CD4-positive, alpha-beta T cell treated with Interleukin-1 beta for 1 hour (primary cell): Measurements from ENCODE around the gene OSBPL6.
"Not testable (repeated sequence)": the region's sequence is repeated elsewhere in the genome, so short reads cannot be mapped to it uniquely, and the experiment has no call there.

Experiments
- DNase-seq, 2 donors: peaks; one replicate each; pipeline ENCODE4 v3.0.0-alpha.2; 2020 to 2022

Gene OSBPL6

DNA sequence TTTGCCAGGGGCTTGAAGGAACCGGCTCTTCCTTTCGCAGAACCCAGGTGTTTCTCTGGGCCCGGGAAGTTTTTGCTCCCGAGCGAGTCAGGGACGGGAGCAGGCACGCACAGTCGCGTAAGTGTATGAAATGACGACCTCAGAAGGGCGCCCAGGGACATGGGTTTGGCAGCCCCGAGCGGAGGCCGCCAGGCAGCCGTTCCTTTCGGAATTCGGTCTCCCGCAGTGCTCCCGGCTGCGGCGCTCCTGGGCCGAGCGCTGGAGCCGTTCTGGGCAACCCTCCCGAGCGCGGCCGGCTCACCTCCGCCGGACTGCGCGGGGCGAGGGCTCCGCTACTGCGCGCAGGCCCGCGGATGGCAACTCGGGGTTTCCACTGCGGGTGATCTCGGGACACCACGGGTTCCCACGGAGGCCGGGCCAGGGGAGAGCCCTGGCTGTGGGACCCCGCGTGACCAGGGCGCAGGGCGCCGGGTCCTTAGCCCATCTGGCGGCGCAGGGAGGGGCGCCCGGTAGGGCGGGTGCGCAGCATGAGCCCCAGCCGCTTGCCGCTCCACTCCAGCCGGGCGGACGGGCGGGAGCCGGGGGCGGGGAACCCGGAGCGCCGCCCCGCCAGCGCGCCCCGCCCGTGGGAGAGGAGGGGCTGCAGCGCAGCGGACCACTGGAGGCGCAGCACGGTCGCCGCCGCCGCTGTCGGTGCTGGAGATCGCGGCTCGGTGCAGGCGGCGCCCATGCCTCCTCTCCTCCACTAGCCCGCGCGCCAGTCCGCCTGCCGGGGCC is at the start of gene OSBPL6:
Gene OSBPL6, plus strand, starts transcription at position 690 of the 777 bp plus-strand sequence. CDS start 111,673 bp downstream, outside the sequence.
- DNase-seq = peak; percentile 51 to 52

DNA sequence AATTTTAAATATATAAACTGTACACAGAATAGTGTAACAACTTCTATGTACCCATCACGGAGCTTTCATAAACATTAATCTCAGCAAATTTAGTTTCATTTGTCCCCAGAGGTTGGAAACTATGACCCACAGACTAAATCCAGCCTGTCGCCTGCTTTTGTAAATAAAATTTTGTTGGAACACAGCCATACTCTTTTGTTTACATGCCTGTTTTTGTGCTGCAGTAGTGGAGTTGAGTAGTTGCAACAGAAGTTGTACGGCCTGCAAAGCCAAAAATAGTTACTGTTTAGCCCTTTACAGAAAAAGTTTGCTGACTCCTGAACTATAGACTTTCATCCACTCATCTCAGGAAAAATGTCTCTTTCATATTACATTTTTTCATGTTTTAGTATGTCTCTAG is 42.3 kb upstream of the OSBPL6 start:
- DNase-seq = no peak

DNA sequence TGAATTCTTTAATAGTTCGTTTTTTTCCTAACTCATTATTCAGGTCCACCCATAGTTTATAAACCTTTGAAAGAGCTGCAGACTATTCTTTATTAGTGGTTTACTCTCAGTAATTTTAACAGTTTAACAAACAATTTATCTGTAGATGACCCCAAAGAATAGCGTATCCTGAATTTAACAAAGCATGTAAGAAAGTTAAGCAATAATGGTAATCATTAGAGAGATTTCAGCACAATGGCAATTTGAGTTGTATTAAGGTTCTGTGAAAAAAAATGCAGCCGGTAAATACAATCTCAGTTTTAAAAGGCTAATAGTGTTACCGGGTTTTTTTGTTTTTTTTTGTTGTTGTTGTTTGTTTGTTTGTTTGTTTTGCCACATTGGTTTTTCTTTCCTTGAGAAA is 41.8 kb upstream of the OSBPL6 start:
- no peak for DNase-seq

DNA sequence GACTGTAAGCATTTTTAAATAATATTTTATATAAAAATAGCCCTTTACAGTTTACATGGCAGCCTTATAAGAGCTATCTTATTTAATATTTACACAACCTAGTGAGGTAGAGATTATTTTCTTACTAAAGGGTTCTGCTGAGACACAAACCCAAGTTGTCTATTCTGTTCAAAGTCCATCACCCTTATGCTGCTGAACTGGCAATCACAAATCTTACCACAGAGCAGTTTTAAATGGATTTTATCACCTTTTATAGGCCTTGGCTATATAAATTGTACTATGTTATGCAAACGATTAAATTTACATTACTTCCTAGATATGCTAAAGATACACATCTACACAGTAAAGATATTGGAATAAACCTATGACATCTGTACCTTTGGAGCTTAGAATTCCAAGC is 41.3 kb upstream of the OSBPL6 start:
- DNase-seq = no peak

DNA sequence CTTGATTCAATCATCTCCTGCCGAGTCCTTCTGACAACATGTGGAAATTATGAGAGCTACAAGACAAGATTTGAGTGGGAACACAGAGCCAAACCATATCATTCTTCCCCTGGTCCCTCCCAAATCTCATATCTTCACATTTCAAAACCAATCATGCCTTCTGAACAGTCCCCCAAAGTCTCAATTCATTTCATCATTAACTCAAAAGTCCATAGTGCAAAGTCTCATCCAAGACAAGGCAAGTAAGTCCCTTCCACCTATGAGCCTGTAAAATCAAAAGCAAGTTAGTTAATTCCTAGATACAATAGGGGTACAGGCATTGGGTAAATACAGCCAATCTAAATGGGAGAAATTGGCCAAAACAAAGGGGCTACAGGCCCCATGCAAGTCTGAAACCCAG is 40.4 kb upstream of the OSBPL6 start:
- not testable (repeated sequence) for DNase-seq

DNA sequence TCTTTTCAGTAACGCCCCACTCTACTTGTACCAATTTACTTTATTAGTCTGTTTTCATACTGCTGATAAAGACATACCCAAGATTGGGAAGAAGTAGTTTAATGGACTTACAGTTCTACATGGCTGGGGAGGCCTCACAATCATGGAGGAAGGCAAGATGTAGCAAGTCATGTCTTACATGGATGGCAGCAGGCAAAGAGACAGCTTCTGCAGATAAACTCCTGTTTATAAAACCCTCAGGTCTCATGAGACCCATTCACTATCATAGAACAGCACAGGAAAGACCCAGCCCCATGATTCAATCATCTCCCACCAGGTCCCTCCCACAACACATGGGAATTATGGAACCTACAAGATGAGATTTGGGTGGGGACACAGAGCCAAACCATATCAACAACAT is 38.8 kb upstream of the OSBPL6 start:
- DNase-seq = no peak

GRCh38 chr2:178157574-178157973 is 36.7 kb upstream of the OSBPL6 start:
- no peak for DNase-seq

DNA sequence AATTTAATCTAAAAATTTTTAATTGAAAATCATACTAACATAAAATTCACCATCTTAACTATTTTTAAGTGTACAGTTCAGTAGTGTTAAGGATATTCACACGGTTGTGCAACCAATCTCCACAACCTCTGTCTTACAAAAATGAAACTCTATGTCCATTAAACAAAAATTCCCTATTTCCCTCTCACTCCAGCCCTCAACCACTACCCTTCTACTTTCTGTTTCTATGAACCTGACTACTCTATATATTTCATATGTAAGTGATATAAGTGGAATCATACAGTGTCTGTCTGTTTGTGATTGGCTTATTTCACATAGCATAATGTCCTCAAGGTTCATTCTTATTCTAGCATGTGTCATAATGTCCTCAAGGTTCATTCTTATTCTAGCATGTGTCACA is 34.3 kb upstream of the OSBPL6 start:
- DNase-seq = no peak

- DNase-seq = no peak
These were observed 33.7 kb upstream of the OSBPL6 start for GRCh38 chr2:178160601-178161000.

DNA sequence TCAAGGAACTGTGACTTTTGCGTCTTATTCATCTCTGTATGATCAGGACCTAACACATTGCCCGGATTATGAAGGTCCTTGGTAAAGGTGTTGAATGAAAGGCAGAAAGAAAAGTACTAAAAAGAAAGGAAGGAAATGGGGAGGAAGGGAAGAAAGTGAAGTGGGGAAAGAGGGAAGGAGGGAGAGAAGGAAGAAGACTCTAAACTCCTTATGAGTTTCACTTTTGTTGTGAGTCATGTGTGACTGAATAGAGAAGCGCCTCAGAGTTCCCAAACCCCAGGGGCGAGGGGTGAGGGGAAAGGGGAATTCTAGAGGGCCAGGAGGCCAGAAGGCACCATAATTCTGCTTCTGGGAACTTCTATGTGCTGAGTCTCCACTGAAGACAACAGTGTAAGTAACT is 30.9 kb upstream of the OSBPL6 start:
- DNase-seq = no peak

DNA sequence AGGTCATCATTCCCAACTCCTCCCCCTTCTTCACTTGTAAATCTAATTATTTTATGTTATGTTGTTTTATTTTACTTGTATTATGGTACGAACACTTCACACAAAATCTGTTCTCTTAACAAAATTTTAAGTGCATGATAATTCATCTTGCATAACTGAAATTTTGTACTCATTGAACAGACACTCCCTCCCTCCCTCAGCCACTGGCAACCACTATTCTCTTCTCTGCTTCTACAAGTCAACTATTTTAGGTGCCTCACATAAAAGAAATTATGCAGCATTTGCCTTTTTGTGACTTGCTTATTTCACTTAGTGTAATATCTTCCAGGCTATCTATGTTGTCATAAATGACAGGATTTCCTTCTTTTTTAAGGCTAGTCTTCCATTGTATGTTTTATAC is 30.4 kb upstream of the OSBPL6 start:
- DNase-seq = no peak

GRCh38 chr2:178173657-178174056 is 20.7 kb upstream of the OSBPL6 start:
- no peak for DNase-seq

- no peak for DNase-seq
These were observed 17.1 kb upstream of the OSBPL6 start for GRCh38 chr2:178177066-178177679.

DNA sequence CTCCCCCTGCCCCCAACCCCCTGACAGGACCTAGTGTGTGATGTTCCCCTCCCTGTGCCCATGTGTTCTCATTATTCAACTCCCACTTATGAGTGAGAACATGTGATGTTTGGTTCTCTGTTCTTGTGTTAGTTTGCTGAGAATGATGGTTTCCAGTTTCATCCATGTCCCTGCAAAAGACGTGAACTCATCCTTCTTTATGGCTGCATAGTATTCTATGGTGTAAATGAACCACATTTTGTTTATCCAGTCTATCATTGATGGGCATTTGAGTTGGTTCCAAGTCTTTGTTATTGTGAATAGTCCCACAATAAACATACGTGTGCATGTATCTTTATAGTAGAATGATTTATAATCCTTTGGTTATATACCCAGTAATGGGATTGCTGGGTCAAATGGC is 13.7 kb upstream of the OSBPL6 start:
- DNase-seq = not testable (repeated sequence)

DNA sequence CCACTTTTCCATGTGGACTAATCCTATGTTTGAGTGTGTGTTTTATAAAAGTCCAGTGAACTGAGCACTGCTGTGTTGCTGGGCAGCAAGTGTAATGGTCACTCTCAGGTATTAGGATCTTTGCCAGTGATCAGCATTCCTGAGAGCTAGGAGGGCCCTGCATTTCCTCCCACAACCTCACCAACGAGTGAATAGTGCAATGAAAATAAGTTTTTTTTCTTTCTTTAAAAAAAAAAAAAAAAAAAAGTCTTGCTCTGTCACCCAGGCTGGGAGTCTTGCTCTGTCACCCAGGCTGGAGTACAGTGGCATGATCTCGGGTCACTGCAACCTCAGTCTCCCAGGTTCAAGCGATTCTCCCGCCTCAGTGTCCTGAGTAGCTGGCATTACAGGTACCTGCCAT is 6.5 kb upstream of the OSBPL6 start:
- no peak for DNase-seq

GRCh38 chr2:178188466-178188865 is 5.8 kb upstream of the OSBPL6 start:
- no peak for DNase-seq

DNA sequence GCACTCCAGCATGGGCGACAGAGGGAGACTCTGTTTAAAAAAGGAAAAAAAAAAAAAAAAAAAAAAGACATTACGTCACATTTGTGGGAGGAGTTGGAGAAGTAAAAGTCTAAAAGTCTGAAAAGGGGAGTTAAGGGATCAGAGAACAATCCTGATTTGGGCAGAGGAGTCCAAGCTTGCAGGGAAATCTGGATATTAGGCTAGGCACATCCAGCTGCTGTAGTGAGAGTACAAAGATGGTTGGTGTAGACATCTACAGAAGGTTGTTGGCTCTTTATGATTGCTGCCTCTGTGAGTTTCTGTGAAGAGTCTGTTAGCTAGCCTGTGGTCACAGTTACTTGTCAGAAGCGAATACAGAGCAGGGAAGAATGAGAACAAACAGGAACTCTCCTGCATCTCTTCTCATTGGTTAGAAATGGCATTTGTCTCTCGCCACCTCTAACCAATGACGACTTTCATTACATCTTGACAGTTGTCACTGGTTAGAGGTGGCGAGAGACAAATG is 3.3 kb upstream of the OSBPL6 start:
- DNase-seq = peak in 1 of 2 donors; percentile 19

- no peak for DNase-seq
These were observed 2.8 kb upstream of the OSBPL6 start for GRCh38 chr2:178191511-178191910.

DNA sequence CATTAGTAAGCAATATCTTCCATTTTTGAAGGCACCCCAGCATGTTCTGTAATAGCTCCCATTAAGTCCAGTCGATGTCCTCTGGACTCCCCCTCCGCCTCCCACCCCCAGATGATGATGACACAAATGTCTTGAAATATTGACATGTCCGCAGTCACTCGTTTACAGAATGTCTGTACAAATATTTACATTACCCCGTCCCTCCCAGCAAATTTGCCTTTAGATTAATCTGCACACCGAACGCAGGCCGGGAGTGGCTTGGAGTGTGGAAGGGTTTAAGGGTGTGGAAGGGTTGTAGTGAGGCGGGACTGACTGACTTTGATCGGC is 853 bp upstream of the OSBPL6 start:
- DNase-seq = no peak

DNA sequence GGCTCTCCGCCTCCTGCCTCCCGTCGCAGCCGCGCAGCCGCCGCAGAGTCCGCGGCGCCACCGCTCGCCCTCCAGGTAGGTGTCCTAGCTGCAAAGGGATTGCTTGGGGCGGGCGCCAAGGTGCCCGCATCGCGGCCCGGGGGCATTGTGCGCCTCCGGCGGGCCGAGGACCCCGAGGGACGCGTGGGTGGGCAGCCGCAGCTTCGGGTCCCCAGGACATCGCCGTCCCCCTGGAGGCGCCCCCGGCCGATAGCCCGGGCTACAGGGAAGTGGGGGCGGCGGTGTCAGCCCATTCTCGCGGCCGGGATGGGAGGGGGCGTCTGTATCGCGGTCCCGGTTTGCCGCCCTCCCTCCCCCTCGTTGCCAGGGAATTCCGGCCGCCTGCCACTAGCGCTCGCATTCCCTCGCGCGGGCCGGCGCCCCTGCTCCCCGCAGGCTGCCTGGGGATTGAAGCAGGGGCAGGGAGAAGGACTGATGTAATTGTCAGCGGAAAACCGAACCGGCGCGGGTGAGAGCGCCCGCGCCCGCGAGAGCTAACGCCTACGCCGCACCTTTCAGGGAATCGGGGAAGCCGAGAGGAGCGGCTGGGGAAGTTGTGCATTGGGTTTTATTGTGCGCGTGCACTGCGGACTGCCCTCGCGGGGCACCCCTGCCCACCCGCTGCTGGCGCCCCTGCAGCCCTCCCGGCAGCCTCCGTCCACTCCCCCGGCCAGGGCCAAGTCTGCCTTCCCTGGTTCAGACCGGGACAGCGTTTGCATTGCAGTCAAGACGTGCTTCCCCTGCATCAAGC is 483 bp downstream of the OSBPL6 start:
- no peak for DNase-seq

DNA sequence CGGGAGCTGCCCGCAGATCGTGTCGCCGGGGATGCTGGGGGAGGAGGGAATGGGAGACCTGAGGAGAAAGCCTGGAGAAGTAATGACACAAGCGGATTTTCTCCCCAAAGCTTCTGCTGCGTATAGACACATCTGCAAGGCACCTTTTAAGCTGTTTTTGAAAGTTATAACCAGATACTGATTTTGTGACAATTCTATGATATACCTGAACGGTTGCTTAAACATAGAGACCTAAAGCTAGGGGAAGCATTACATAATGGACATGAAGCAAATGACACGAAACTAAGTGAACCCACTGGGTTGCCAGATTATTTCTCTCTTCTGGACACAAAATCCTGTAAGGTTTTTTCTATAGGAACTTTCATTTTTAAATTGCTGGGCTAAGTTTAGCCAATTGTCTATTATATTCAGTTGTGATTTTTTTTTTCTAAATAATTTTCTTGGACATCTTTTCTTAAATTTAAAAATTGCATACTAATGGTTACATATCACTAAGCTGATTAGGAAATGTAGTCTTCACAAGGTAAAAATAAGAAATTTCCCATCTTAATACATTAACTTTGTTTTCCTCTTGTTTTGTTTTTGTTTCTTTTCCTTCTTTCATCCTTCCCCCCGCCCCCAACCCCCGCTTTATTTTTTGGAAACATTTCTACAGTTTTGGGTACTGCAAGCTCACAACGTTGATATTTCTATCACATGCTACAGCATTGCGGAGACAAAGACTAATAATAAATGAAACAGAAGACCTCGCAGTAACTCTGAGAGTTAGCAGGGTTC is 1.3 kb downstream of the OSBPL6 start:
- no peak for DNase-seq

DNA sequence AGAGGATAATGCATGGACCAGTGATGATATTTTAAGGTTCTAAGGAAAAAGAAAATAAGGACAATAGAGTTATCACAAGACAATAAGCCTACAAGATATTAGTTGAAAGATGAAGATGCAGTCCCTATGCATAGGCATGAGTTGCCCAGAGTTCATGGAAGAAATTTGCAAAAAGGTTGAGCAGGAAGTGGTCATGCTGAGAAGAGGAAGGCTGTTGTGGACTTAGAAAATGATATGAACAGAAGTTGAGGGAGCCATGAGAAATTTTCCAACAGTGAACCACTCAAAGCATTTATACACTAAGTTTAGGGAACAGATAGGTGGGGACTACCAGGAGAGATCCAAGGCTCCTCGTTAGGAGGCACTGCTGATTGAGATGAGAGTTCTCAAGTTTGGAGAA is 3.5 kb downstream of the OSBPL6 start:
- no peak for DNase-seq

DNA sequence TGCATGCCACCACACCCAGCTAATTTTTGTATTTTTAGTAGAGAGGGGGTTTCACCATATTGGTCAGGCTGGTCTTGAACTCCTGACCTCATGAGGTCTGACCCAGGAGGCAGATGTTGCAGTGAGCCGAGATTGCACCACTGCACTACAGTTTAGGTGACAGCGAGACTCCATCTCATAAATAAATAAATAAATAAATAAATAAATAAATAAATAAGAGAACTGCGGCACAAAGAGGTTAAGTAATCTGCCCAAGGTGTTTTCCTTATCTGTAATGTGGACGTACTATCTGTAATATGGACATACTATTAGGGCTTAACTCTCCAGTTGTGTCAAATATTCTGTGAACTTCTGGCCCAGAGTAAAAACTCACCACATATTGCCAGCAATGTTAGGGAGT is 4.1 kb downstream of the OSBPL6 start:
- DNase-seq = not testable (repeated sequence)
